Smooth muscle cell of trachea (primary cell): ENCODE results near the gene MARCKS. TPM values are rescaled to one million over a fixed set of nuclear protein-coding genes. Genes with fewer than 3 reads are reported as not detected.

ENCODE experiments used
- total RNA-seq: library from RNA; depleted of rRNA; stranded (reverse); fragments of >200 nt; gene quantifications from 2 replicates; pipeline ENCODE4 v1.2.1, GENCODE V29; 2014

The MARCKS gene, protein sequence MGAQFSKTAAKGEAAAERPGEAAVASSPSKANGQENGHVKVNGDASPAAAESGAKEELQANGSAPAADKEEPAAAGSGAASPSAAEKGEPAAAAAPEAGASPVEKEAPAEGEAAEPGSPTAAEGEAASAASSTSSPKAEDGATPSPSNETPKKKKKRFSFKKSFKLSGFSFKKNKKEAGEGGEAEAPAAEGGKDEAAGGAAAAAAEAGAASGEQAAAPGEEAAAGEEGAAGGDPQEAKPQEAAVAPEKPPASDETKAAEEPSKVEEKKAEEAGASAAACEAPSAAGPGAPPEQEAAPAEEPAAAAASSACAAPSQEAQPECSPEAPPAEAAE
- 104 and 133 TPM in 2 replicates for total RNA-seq

DNA sequence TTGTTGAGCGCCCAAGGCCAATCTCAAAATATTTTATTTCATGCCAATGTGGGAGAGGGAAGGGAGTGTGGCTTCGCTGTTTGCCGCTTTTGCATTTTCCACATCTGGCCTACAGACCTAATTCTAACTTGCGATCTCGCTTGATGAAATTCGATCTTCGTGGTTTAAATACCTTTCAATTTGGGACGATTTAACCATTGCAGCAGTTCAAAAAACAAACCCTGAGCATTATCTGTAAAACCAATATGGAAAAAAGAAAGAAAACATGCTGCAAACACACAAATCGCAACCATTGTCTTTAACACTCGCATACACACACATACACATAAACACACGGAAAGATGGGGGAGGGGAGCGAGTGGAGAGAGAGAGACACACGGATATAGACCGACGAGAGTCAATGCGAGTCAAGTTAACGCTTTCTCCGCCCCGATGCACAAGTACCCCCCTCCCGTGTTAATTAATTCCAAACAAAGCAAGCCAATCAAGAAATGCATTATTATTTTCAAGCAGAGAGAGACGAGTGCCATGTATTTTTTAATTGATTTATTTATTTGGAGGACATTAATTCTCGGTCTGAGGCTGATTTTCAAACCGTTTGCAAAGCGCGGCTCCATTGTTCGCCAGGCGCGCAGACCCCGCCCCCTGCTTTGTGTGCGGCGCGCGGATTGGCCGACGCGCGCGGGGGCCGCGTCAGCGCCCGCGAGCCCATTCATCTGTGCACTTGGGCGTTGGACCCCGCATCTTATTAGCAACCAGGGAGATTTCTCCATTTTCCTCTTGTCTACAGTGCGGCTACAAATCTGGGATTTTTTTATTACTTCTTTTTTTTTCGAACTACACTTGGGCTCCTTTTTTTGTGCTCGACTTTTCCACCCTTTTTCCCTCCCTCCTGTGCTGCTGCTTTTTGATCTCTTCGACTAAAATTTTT lies at the start of gene MARCKS:
Gene MARCKS, plus strand, starts transcription at position 721 of the 931 bp plus-strand sequence. CDS start 401 bp downstream, outside the sequence.

Other genes with a start within 250 kb of the MARCKS start
- 45.3 and 78.5 TPM in 2 replicates for gene HDAC2, start 113.8 kb downstream of the MARCKS start, total RNA-seq